PC-3 (cell line): ENCODE results near the gene VASP. TPM values are rescaled to one million over a fixed set of nuclear protein-coding genes. Genes with fewer than 3 reads are reported as not detected.

ENCODE experiments used
- ATAC-seq: fragments of 200-7000 bp; cut with Tn5 transposase; 2 replicates; pipeline ENCODE4 v1.9.1; 2020; ENCODE audit warnings: mild to moderate bottlenecking, moderate library complexity
- BruUV-seq: library from RNA; stranded (reverse); fragments of 400-500 nt; replicated peaks from 2 replicates; lab custom pipeline; 2021; lab: Mats Ljungman, UMichigan
- CTCF ChIA-PET: fragments of 300-600 bp; sonication (Branson Sonifier 250); formaldehyde crosslinking; loops from one replicate; lab custom pipeline; 2022; ENCODE audit warnings: antibody characterized with exemption; lab: Charles Lee
- POLR2A ChIA-PET: fragments of 300-600 bp; sonication (Branson Sonifier 250); formaldehyde crosslinking; loops from one replicate; lab custom pipeline; 2022; ENCODE audit warnings: antibody characterized with exemption; ENCODE audit not compliant: unreplicated experiment; lab: Charles Lee
- DNase-seq: peaks from one replicate; pipeline ENCODE4 v3.0.0-alpha.2; 2015
- H2AFZ ChIP-seq: fragments of 300-600 bp; sonication (generic); 2 replicates; pipeline ENCODE4 v1.6.0; 2016; ENCODE audit warnings: antibody characterized with exemption, low read length
- H3F3A ChIP-seq: fragments of 300-600 bp; sonication (generic); one replicate; pipeline ENCODE4 v1.6.0; 2017; ENCODE audit warnings: antibody characterized with exemption, low read length, control low read depth, mild to moderate bottlenecking; ENCODE audit not compliant: unreplicated experiment
- H3K27ac ChIP-seq: fragments of 300-600 bp; sonication (generic); 2 replicates; pipeline ENCODE4 v1.5.1; 2016; ENCODE audit warnings: mild to moderate bottlenecking, low read length
- H3K27me3 ChIP-seq: fragments of 300-600 bp; sonication (generic); 2 replicates; pipeline ENCODE4 v1.6.1; 2016; ENCODE audit warnings: low read length, mixed read lengths
- H3K36me3 ChIP-seq: fragments of 300-600 bp; sonication (generic); 2 replicates; pipeline ENCODE4 v1.6.1; 2016; ENCODE audit warnings: low read depth, mixed run types, low read length, mixed read lengths
- H3K4me1 ChIP-seq: fragments of 300-600 bp; sonication (generic); 2 replicates; pipeline ENCODE4 v1.5.1; 2016; ENCODE audit warnings: low read length; ENCODE audit not compliant: insufficient read depth
- H3K4me2 ChIP-seq: fragments of 300-600 bp; sonication (generic); 2 replicates; pipeline ENCODE4 v1.6.0; 2016; ENCODE audit warnings: low read length
- H3K4me3 ChIP-seq: fragments of 300-600 bp; sonication (generic); 2 replicates; pipeline ENCODE4 v1.5.1; 2016; ENCODE audit warnings: mild to moderate bottlenecking, low read length, mixed read lengths
- H3K79me2 ChIP-seq: fragments of 300-600 bp; sonication (generic); 2 replicates; pipeline ENCODE4 v1.6.1; 2017; ENCODE audit warnings: low read length, mixed read lengths
- H3K9ac ChIP-seq: fragments of 300-600 bp; sonication (generic); 2 replicates; pipeline ENCODE4 v1.6.0; 2016; ENCODE audit warnings: mild to moderate bottlenecking, low read length
- H3K9me2 ChIP-seq: fragments of 300-600 bp; sonication (generic); replicated peaks from 2 replicates; pipeline ENCODE4 v1.6.1; 2016; ENCODE audit warnings: mixed run types, low read length, mixed read lengths
- H3K9me3 ChIP-seq: fragments of 300-600 bp; sonication (generic); 2 replicates; pipeline ENCODE4 v1.6.1; 2016; ENCODE audit warnings: low read length, mixed read lengths
- H4K20me1 ChIP-seq: fragments of 300-600 bp; sonication (generic); 2 replicates; pipeline ENCODE4 v1.6.1; 2016; ENCODE audit warnings: low read length, mixed read lengths
- EZH2 ChIP-seq: fragments of 300-600 bp; sonication (generic); IDR thresholded peaks from one replicate; pipeline ENCODE4 v1.6.1; 2017; ENCODE audit warnings: antibody characterized with exemption, mild to moderate bottlenecking, low read length; ENCODE audit not compliant: unreplicated experiment
- EZH2phosphoT487 ChIP-seq: fragments of 300-600 bp; sonication (generic); IDR thresholded peaks from 2 replicates; pipeline ENCODE4 v1.6.1; 2018; ENCODE audit warnings: mild to moderate bottlenecking, antibody characterized with exemption, low read length, borderline replicate concordance
- intact Hi-C: fragments of 100-400 bp; cut with micrococcal nuclease; formaldehyde crosslinking; loops from 2 replicates; pipeline ENCODE4 v1.9.0; 2023
- total RNA-seq: library from RNA; depleted of rRNA; stranded (reverse); fragments of >200 nt; gene quantifications from 2 replicates; pipeline ENCODE4 v1.2.3, GENCODE V29; 2014
- TF ChIP-seq, protein P1 (sequence below): fragments of 300-600 bp; sonication (generic); conservative IDR thresholded peaks from 2 replicates; pipeline ENCODE4 v1.5.1; 2017; ENCODE audit warnings: antibody characterized with exemption, low read depth, mild to moderate bottlenecking, low read length

Gene VASP
- total RNA-seq, 1 experiment from 2014 or later, result 120 TPM

DNA sequence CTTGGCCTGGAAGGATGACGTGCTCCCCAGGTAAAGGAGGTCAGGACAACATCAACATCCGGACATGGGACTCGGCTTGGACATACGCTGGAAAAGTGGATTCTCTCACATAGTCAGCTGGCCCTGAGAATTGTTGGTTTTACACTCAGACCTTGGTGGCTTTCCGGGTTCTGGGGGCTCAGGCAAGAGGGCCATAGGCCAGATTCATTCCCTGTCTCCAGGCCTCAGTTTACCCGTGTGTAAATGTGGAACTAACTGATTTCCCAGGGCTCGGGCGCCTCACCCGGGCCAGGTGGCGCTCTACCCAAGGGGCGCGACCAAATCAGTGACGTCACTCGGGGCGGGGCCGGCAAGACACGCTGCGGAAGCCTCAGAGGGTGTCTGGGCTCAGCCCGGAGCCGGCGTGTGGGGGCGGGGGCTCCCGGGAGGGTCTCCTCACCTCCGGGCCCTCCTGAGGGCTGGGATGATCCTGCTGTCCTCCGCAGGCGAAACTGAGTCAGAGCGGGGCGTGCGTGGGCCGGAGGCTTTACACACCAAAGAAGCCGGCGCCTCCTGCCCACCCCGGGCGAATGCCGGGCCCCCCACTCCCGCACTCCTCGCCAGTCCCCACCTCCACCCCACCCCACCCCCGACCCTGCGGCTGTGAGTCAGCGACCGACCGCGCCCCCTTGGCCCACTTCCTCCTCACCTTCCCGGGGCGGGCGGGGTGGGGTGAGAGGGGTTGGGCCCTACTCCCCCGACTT is 862 bp upstream of the VASP start:
- peaks cover 8% of the 10 kb centered on the region; the same call in 1 of the 2 replicates for H4K20me1 ChIP-seq
- TF ChIP-seq EZH2 (no peak), EZH2phosphoT487 (no peak)
- TF ChIP-seq, protein P1, sequence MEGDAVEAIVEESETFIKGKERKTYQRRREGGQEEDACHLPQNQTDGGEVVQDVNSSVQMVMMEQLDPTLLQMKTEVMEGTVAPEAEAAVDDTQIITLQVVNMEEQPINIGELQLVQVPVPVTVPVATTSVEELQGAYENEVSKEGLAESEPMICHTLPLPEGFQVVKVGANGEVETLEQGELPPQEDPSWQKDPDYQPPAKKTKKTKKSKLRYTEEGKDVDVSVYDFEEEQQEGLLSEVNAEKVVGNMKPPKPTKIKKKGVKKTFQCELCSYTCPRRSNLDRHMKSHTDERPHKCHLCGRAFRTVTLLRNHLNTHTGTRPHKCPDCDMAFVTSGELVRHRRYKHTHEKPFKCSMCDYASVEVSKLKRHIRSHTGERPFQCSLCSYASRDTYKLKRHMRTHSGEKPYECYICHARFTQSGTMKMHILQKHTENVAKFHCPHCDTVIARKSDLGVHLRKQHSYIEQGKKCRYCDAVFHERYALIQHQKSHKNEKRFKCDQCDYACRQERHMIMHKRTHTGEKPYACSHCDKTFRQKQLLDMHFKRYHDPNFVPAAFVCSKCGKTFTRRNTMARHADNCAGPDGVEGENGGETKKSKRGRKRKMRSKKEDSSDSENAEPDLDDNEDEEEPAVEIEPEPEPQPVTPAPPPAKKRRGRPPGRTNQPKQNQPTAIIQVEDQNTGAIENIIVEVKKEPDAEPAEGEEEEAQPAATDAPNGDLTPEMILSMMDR, result peak; percentile 67
- CTCF ChIA-PET, result interaction anchor here (1.5 kb wide), 1 partner anchor 135 kb away, joined by 4 read pairs; no protein-coding TSS in a partner anchor
- peak overlapping the region; percentile 79 for H3K27ac ChIP-seq
- no peaks in the 10 kb centered on the region for H3F3A ChIP-seq
- peaks cover 45% of the 10 kb centered on the region for H3K79me2 ChIP-seq
- POLR2A ChIA-PET, result no interaction called here
- peak overlapping the region; percentile 90 for H3K9ac ChIP-seq
- no peaks in the 10 kb centered on the region for H3K36me3 ChIP-seq
- ATAC-seq (peak; percentile 70), DNase-seq (peak; percentile 86)
- H3K4me3 ChIP-seq, result peak overlapping the region; percentile 99
- H3K27me3 ChIP-seq, result no peaks in the 10 kb centered on the region
- no peaks in the 10 kb centered on the region for H3K9me2 ChIP-seq
- peaks cover 21% of the 10 kb centered on the region for H3K4me1 ChIP-seq
- peak overlapping the region; percentile 99 for H3K4me2 ChIP-seq
- H3K9me3 ChIP-seq, result no peaks in the 10 kb centered on the region
- intact Hi-C loops, result no loop called here
- BruUV-seq, result no TSS peak
- peak overlapping the region; percentile 86 for H2AFZ ChIP-seq

DNA sequence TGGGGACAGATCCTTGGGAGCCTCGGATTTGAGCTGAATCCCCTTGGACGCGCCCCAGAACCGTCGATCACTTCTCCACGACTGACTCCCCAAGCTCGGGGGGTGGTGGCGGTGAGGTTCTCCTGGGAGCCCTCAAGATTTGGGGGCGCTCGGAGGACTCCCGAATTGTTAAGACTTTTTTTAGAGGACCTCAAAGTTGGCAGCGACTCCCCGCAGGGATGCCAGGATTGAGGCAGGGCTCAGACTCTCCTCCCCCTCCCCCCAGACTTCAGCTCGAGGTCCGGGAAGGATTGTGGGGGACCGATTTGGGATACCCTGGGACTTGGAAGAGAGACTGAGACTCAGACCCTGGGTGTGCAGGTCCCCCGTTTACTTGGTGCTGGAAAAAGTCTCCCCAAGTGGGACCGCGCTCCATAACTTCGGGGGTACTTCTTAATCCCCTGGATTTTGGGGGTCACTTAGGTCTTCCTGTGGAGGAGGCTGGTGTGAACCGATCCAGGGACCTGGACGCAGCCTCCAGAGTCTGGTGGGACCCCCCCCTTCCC is 665 bp downstream of the VASP start:
- H3K9me2 ChIP-seq, result no peaks in the 10 kb centered on the region
- peak overlapping the region; percentile 99 for H3K4me3 ChIP-seq
- POLR2A ChIA-PET, result no interaction called here
- peaks cover 21% of the 10 kb centered on the region for H3K4me1 ChIP-seq
- H3K79me2 ChIP-seq, result peaks cover 59% of the 10 kb centered on the region
- H3F3A ChIP-seq, result no peaks in the 10 kb centered on the region
- H3K27ac ChIP-seq, result peak overlapping the region; percentile 79
- ATAC-seq, result no peak
- H3K4me2 ChIP-seq, result peak overlapping the region; percentile 99
- no peaks in the 10 kb centered on the region for H3K36me3 ChIP-seq
- CTCF ChIA-PET, result no interaction called here
- no peak for DNase-seq
- no peaks in the 10 kb centered on the region for H3K9me3 ChIP-seq
- H3K9ac ChIP-seq, result peak overlapping the region; percentile 90
- TSS peak; percentile 61 for BruUV-seq
- peaks cover 8% of the 10 kb centered on the region; the same call in 1 of the 2 replicates for H4K20me1 ChIP-seq
- intact Hi-C loops, result no loop called here
- TF ChIP-seq EZH2phosphoT487, result no peak
- TF ChIP-seq EZH2, result no peak
- TF ChIP-seq, protein P1, result no peak
- H2AFZ ChIP-seq, result no peak overlapping the region
- H3K27me3 ChIP-seq, result no peaks in the 10 kb centered on the region

DNA sequence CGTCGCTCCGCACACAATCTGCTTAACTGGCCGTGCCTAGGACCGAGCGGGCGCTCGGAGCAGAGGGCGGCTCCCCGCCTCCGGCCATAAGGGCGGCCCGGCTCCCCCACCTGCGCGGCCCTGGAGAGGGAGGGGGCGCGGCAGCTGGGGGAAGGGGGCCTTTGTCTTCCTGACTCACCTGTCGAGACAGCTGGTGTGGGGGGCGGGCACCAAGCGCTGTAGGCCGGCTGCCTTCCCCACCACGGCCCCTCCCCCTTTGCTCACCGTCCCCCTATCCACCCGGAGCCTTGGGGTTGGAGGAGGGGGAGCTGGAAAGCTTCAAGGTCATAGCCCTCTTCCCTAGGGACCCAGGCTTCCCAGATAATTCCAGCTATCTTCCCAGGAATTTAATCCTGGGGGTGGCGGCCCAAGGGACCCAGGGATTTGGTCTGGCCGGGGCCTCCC is 1.2 kb downstream of the VASP start:
- H3K4me3 ChIP-seq, result peak overlapping the region; percentile 99
- no peaks in the 10 kb centered on the region for H3K9me2 ChIP-seq
- peaks cover 21% of the 10 kb centered on the region for H3K4me1 ChIP-seq
- intact Hi-C loops, result no loop called here
- TF ChIP-seq, protein P1, result no peak
- TF ChIP-seq EZH2 (no peak), EZH2phosphoT487 (no peak)
- no peaks in the 10 kb centered on the region for H3F3A ChIP-seq
- ChIA-PET CTCF (no interaction called here), POLR2A (no interaction called here)
- peak overlapping the region; percentile 90 for H3K9ac ChIP-seq
- peak overlapping the region; percentile 79; the same call in 1 of the 2 replicates for H3K27ac ChIP-seq
- H3K9me3 ChIP-seq, result no peaks in the 10 kb centered on the region
- H3K79me2 ChIP-seq, result peaks cover 64% of the 10 kb centered on the region
- H3K36me3 ChIP-seq, result no peaks in the 10 kb centered on the region
- H3K4me2 ChIP-seq, result peak overlapping the region; percentile 99
- DNase-seq (no peak), ATAC-seq (no peak)
- peaks cover 8% of the 10 kb centered on the region; the same call in 1 of the 2 replicates for H4K20me1 ChIP-seq
- no peak overlapping the region for H2AFZ ChIP-seq
- H3K27me3 ChIP-seq, result no peaks in the 10 kb centered on the region
- no TSS peak for BruUV-seq
